Lung (tissue), 12 donors: Measurements from ENCODE around the gene EPM2A. TPM values are rescaled to one million over a fixed set of nuclear protein-coding genes. Genes with fewer than 3 reads are reported as not detected.
"Not testable (repeated sequence)": the region's sequence is repeated elsewhere in the genome, so short reads cannot be mapped to it uniquely, and the experiment has no call there.

Source experiments
- ATAC-seq: fragments of 200-7000 bp; cut with Tn5 transposase; one replicate; pipeline ENCODE4 v1.9.1; 2020; ENCODE audit warnings: moderate number of reproducible peaks; ENCODE audit not compliant: insufficient read depth, low FRiP score
- DNase-seq, 3 donors: peaks; one replicate each; pipeline ENCODE4 v3.0.0-alpha.2; 2013 to 2017
- H3K27ac ChIP-seq, 2 donors: one replicate each; pipeline ENCODE4 v1.5.1; 2013; ENCODE audit warnings: mild to moderate bottlenecking in 2 of 2, moderate library complexity in 2 of 2, control low read depth in 1 of 2, inconsistent platforms in 1 of 2, low read depth in 1 of 2, low read length in 1 of 2
- H3K27me3 ChIP-seq, 3 donors: one replicate each; pipeline ENCODE4 v1.5.1; 2013; ENCODE audit warnings: low read length in 2 of 3; ENCODE audit not compliant: control insufficient read depth in 3 of 3, insufficient read depth in 3 of 3
- H3K36me3 ChIP-seq, 4 donors: one replicate each; pipeline ENCODE4 v1.5.1; 2013; ENCODE audit warnings: low read length in 4 of 4, mild to moderate bottlenecking in 1 of 4, moderate library complexity in 1 of 4; ENCODE audit not compliant: control insufficient read depth in 4 of 4, insufficient read depth in 4 of 4
- H3K4me1 ChIP-seq, 5 donors: one replicate each; pipeline ENCODE4 v1.5.1; 2013; ENCODE audit warnings: low read length in 5 of 5, mild to moderate bottlenecking in 2 of 5, moderate library complexity in 1 of 5; ENCODE audit not compliant: control insufficient read depth in 5 of 5, insufficient read depth in 5 of 5
- H3K4me3 ChIP-seq: one replicate; pipeline ENCODE4 v1.5.1; 2013; ENCODE audit warnings: mild to moderate bottlenecking, control low read depth, moderate library complexity
- H3K9ac ChIP-seq, 2 donors: one replicate each; pipeline ENCODE4 v1.5.1; 2013; ENCODE audit warnings: low read length in 2 of 2, control low read depth in 1 of 2; ENCODE audit not compliant: insufficient read depth in 1 of 2
- H3K9me3 ChIP-seq, 4 donors: one replicate each; pipeline ENCODE4 v1.5.1; 2013; ENCODE audit warnings: low read length in 3 of 4, mild to moderate bottlenecking in 1 of 4, moderate library complexity in 1 of 4; ENCODE audit not compliant: control insufficient read depth in 4 of 4, insufficient read depth in 3 of 4
- CTCF ChIP-seq: IDR thresholded peaks from 2 replicates; pipeline ENCODE4 v1.5.1; 2012; ENCODE audit warnings: mild to moderate bottlenecking; ENCODE audit errors: control extremely low read depth, extremely low read depth
- WGBS, 2 donors: extraction: QIAGEN DNeasy Blood & Tissue Kit; methylation state at CpG; one replicate each; pipeline ENCODE4 v1.1.7; 2013; 5-methylcytosine and 5-hydroxymethylcytosine counted together
- polyA plus RNA-seq, 2 donors: library from polyadenylated mRNA; stranded (reverse); fragments of 200-250 nt; gene quantifications; one replicate each; pipeline ENCODE4 v1.2.1, GENCODE V29; 2013
- total RNA-seq, 2 donors: library from RNA; depleted of rRNA in 1 of 2; stranded (reverse); fragments of >200 nt in 1 of 2; gene quantifications; one replicate each; pipeline ENCODE4 v1.2.1, GENCODE V29; 2014 to 2021
- donor health status: control.
- donor health status: control.
- donor health status: Bipolar disorder and iron deficiency.
- donor health status: healthy.
- donor health status: DM: yes; HTN: yes; CAD: no.

The EPM2A gene
- total and polyA plus RNA-seq, 4 donors: 2.8 to 13.3 (median 5.0) TPM

DNA sequence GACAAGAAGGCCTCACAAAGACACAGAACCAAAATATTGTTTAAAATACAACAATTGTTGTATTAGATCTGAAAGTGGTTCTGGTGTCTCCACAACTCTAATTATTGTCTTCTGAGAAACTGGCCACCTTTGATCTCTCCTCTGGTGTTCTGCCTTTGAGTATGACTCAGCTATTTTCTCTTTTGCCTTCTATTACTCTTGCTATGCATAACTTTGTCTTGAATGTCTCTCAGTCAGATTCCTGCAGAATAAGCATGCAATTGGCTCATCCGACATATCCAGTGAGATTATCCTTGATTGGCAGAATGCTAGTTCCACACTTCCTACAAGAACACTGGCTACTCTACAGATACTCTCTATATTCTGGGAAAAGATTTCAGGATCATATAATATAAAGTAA is 14.3 kb upstream of the EPM2A start:
- no peak overlapping the region for H3K27ac ChIP-seq
- no peak overlapping the region for H3K9ac ChIP-seq

DNA sequence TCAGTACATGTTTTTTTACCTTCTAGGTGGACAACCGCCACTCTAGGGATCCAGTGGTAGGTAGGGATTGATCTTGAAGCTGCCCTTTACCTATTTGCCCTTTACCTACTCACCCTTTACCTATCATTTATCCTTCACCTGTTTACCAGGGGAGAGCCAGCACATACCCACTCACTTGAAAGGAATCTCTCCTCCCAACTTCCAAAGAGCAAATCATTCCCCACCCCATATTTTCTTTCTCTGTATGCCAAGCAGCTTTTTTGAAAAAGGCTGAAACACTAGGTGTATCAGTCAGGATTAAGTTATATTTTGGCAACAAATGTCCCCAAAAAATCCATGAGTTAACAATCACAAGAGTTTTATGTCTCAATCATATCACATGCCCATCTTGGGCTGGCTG is 10.5 kb upstream of the EPM2A start:
- WGBS, 2 donors: 97 to 100% methylated on average over 1 of the region's 1 CpG
- DNase-seq (no peak), ATAC-seq (no peak)
- no peaks in the 10 kb centered on the region for H3K9me3 ChIP-seq
- no peaks in the 10 kb centered on the region for H3K36me3 ChIP-seq
- no peak overlapping the region for H3K9ac ChIP-seq
- H3K27ac ChIP-seq: no peak overlapping the region
- H3K4me3 ChIP-seq: no peak overlapping the region
- no peaks in the 10 kb centered on the region for H3K27me3 ChIP-seq
- peaks cover 0 to 2% (median 0%) of the 10 kb centered on the region in 5 donors for H3K4me1 ChIP-seq
- TF ChIP-seq CTCF: no peak

More for the DNA sequence above, 14.3 kb upstream of the EPM2A start:
- 43 to 57% methylated on average over 1 of the region's 1 CpG for WGBS, 2 donors
- H3K4me3 ChIP-seq: no peak overlapping the region
- H3K36me3 ChIP-seq: no peaks in the 10 kb centered on the region
- ATAC-seq (no peak), DNase-seq (no peak)
- H3K4me1 ChIP-seq: peaks cover 0 to 2% (median 0%) of the 10 kb centered on the region in 5 donors
- no peaks in the 10 kb centered on the region for H3K9me3 ChIP-seq
- no peak for TF ChIP-seq CTCF
- H3K27me3 ChIP-seq: no peaks in the 10 kb centered on the region

- DNase-seq (no peak), ATAC-seq (no peak)
- Histone ChIP-seq H3K36me3 (no peaks in the 10 kb centered on the region), H3K27ac (no peak overlapping the region), H3K9me3 (no peaks in the 10 kb centered on the region), H3K9ac (no peak overlapping the region), H3K4me1 (peaks cover 0 to under 1% (median 0%) of the 10 kb centered on the region in 5 donors), H3K27me3 (no peaks in the 10 kb centered on the region), H3K4me3 (no peak overlapping the region)
- WGBS, 2 donors: 88 to 90% methylated on average over 2 of the region's 2 CpGs
- no peak for TF ChIP-seq CTCF
These were observed 9.3 kb upstream of the EPM2A start for GRCh38 chr6:145744619-145745018.

DNA sequence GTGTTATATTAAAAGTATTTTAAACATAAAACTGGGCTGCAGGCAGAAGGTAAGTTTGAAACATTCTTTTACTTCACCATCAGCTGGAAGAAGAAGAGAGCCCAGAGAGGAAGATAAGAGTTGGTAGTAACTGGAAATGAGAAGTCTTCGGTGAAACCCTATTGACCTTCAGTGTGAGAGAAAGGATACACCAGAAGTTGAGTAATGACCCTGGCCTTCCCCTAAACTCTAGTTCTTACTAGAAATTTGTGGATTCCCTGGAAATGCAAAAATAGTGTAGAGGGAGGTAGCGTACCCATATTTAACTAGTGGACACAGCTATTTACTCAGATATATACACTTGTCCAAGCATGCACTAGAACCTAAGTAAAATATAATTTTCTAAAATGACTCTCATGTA is 8.0 kb upstream of the EPM2A start:
- H3K27me3 ChIP-seq: no peaks in the 10 kb centered on the region
- 62 to 72% methylated on average over 2 of the region's 2 CpGs for WGBS, 2 donors
- H3K27ac ChIP-seq: no peak overlapping the region
- TF ChIP-seq CTCF: no peak
- no peak for DNase-seq
- H3K4me1 ChIP-seq: no peaks in the 10 kb centered on the region
- H3K9ac ChIP-seq: no peak overlapping the region
- no peak overlapping the region for H3K4me3 ChIP-seq
- H3K9me3 ChIP-seq: no peaks in the 10 kb centered on the region
- H3K36me3 ChIP-seq: no peaks in the 10 kb centered on the region
- ATAC-seq: no peak

DNA sequence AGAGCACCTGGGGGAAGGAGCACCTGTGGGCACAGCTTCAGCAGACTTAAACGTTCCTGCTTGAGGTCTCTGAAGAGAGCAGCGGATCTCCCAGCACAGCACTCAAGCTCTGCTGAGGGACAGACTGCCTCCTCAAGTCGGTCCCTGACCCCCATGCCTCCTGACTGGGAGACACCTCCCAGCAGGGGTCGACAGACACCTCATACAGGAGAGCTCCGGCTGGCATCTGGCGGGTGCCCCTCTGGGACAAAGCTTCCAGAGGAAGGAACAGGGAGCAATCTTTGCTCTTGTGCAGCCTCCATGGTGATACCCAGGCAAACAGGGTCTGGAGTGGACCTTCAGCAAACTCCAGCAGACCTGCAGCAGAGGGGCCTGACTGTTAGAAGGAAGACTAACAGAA is 7.2 kb upstream of the EPM2A start:
- not testable (repeated sequence) for H3K36me3 ChIP-seq, H3K27me3 ChIP-seq, H3K9me3 ChIP-seq, H3K9ac ChIP-seq, ATAC-seq, DNase-seq, H3K4me3 ChIP-seq, H3K4me1 ChIP-seq, H3K27ac ChIP-seq
- 87 to 88% methylated on average over 6 of the region's 6 CpGs for WGBS, 2 donors

GRCh38 chr6:145739685-145740084 is 4.4 kb upstream of the EPM2A start:
- H3K9ac ChIP-seq, ATAC-seq, H3K27me3 ChIP-seq, H3K27ac ChIP-seq, H3K9me3 ChIP-seq, H3K36me3 ChIP-seq, H3K4me3 ChIP-seq, DNase-seq: not testable (repeated sequence)
- peaks cover 0 to 14% (median 0%) of the 10 kb centered on the region in 5 donors for H3K4me1 ChIP-seq
- WGBS, 2 donors: 92 to 96% methylated on average over 5 of the region's 5 CpGs
